ENCODE results near the gene DCDC2C.

GRCh38 chr2:3737128-3737527, 33.8 kb downstream of the DCDC2C start:
- no peak for TF ChIP-seq CTCF (conservative IDR thresholded peaks at IDR 0.05; ENCODE audit: low read depth, low read length)
- TF ChIP-seq RFX5 (IDR thresholded peaks at IDR 0.05; ENCODE audit: low read depth, low read length): no peak
- no peak for TF ChIP-seq RAD21 (IDR thresholded peaks at IDR 0.05; ENCODE audit: low read length)
- TF ChIP-seq SMC3 (IDR thresholded peaks at IDR 0.05; ENCODE audit: low read depth, low read length): no peak
- no peak for TF ChIP-seq CEBPB (IDR thresholded peaks at IDR 0.05; ENCODE audit: low read depth, low read length)
- TF ChIP-seq MAZ (IDR thresholded peaks at IDR 0.05; ENCODE audit: borderline replicate concordance, low read depth, low read length): no peak
- no peak for TF ChIP-seq MXI1 (IDR thresholded peaks at IDR 0.05; ENCODE audit: borderline replicate concordance, low read depth, low read length)
- no peak for TF ChIP-seq BHLHE40 (IDR thresholded peaks at IDR 0.05; ENCODE audit: low read depth, low read length)
- no peak for TF ChIP-seq NFE2L2 (IDR thresholded peaks at IDR 0.05; ENCODE audit: low read depth, low read length)
- TF ChIP-seq ELK1 (IDR thresholded peaks at IDR 0.05; ENCODE audit: borderline replicate concordance, low read depth, low read length): no peak
- no peak for TF ChIP-seq POLR2A (IDR thresholded peaks at IDR 0.05; ENCODE audit: low read depth, low read length)
